ENCODE results near the gene TCP11X1.
"Not testable (repeated sequence)": the region's sequence is repeated elsewhere in the genome, so short reads cannot be mapped to it uniquely, and the experiment has no call there.

TCP11X1 gene

DNA sequence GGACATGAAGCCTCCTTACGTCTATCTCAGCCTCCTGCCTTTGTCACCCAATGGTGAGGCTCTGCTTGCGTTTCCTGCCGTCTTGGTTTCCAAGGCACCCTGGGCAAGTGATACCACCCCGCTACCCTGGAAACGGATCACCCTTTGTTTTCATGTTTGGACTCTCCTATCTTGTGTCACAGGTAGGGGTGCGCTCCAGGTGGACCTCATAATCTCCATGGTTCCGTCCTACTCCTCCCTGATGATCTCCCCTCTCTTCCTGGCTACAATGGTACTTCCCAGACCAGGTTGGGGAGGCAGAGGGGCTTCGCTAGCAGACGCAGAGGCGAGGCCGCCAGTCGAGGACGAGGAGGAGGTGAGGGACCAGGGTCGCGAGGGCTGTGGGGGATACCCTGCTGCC lies at the start of gene TCP11X1:
TCP11X1 (plus strand) TSS at position 316 of the 400 bp plus-strand sequence.
- DNase-seq (ENCODE audit: low read depth), result not testable (repeated sequence)

DNA sequence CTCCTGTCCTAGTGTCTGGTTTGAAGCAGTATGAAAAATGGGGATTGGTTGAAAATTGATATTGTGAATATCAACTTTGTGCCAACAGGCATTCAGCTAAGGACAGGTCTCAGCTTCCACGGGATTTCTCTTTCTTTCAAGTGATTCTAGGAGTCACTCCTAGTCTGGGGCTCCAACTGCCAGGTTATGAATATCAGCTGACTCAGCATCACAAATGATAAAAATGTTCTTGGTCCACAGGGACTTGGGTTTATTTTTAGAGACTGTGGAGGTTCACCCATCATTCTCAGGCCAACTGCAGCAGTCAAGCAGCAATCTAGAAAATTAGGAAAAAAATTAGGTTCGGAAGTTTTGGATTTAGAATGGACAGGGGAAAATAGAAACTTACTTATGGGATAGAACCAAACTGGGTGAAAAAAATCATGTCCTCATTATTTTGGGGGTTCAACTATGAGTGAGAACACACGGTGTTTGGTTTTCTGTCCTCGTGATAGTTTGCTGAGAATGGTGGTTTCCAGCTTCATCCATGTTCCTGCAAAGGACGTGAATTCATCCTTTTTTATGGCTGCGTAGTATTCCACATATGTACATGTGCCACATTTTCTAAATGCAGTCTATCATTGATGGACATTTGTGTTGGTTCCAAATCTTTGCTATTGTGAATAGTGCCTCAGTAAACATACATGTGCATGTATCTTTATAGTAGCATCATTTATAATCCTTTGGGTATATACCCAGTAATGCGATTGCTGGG lies 29.0 kb upstream of the TCP11X1 start:
- DNase-seq (ENCODE audit: low read depth), result no peak

DNA sequence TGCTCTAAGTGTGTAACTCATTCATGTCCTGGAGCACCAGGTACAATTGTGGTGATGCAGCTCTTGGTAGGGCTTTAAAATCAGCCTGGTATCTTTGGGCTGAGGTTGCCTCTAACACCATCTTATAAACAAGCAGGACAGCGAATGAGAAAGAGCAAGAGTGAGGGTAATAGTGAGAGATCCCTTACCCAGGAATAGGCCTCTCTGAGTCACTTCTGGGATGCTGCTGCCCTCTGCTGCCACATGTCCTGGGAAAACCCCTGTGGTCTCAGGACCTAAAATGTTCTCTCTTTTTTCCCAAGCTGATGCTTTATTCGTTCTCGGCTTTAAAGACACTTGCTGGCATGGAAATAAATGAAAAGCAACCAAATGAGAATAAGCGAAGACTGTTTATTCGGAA lies 7.2 kb upstream of the TCP11X1 start:
- DNase-seq (ENCODE audit: low read depth), result not testable (repeated sequence)

DNA sequence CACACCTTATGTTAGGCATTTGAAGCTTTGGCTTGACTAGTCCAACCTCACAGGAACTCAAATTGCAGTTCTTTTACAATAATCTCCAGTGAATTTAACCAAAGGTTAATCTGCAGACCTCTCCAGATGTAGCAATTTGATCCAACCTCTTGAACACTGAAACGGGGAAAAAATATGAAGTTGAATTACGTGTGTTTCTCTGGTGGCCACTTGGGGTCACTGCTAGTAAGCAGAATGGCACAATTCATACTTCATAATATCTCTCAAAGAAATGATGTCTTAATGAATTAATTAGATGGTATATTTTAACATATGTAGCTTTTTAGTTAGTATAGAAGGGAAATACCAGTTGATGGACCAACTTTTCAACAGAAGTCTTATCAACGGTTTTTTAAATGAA lies 1.4 kb downstream of the TCP11X1 start:
- DNase-seq (ENCODE audit: low read depth), result not testable (repeated sequence)

DNA sequence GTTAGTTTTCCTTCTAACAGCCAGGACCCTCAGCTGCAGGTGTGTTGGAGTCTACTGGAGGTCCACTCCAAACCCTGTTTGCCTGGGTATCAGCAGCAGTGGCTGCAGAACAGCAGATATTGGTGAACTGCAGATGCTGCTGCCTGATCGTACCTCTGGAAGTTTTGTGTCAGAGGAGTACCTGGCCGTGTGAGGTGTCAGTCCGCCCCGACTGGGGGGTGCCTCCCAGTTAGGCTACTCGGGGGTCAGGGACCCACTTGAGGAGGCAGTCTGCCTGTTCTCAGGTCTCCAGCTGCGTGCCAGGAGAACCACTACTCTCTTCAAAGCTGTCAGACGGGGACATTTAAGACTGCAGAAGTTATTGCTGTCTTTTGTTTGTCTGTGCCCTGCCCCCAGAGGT lies 20.6 kb downstream of the TCP11X1 start:
- not testable (repeated sequence) for DNase-seq (ENCODE audit: low read depth)

DNA sequence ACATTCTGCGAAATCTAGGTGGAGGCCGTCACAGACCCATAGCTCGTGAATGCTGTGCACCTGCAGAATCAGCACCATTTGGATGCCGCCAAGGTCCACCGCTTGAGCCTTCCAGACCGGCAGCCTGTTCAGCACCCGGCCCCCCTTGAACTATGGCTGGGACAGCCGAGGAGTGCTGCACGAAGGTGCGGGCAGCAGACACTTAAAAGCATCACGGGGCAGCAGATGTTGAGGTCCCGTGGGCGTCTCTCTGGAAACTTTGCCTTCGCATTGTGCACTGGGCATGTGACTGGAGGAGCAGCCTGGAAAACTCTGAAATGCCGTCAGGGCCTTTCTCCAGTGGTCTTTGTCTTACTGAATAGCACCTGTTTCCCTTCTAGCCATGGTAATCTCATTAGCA lies 25.2 kb downstream of the TCP11X1 start:
- DNase-seq (ENCODE audit: low read depth), result not testable (repeated sequence)

DNA sequence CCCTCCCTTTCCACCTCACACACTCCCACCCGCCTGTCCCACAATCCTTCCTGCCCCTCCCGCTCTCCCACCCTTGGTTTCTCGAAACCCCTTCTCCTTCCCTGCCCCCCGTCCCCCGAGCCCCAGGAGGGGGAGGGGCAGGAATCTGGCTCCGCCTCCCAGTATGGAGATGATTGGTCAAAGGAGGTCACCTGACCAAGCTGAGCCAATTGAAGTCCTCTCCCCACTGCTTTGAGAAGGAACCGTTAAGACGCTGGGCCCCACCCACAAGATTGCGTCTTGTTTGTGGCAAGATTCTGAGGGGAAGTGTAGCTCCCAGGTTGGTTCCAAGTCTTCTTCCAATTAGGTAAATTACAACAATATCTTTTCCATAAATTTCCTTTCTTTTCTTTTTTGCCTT lies 31.8 kb downstream of the TCP11X1 start, which contains the start of gene NXF2:
NXF2 (plus strand) TSS at position 275 of the 400 bp plus-strand sequence. CDS start 59,912 bp downstream, outside the sequence.
- DNase-seq (ENCODE audit: low read depth), result not testable (repeated sequence)

DNA sequence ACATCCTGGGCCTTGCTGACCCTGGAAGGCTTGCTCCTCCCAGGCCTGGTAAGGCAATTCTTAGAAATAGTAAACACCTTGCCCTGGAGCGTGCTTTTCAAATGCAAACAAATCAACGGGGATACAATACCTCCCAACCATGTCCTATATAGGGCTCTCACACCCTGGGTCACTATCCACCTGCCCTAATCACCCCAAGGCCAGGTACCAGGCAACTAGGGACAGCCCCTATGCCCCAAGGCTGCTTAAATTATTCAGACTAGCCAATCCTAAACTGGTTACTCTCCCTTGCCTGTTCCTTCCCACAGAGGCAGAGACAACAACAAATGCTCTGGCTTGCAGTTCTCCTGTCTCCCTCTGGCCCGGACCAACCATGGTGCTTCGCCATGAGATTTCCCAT lies 57.1 kb downstream of the TCP11X1 start:
- DNase-seq (ENCODE audit: low read depth), result not testable (repeated sequence)
